A549 (cell line): ENCODE measurements around the gene TMEFF2. TPM values are rescaled to one million over a fixed set of nuclear protein-coding genes. Genes with fewer than 3 reads are reported as not detected.

Experiments used
- ATAC-seq, 2 experiments: fragments of 200-7000 bp in 1 of 2; fragments of >200 bp in 1 of 2; cut with Nextera tagmentation in 1 of 2; cut with Tn5 transposase in 1 of 2; 3 replicates each; pipeline versions ENCODE4 v1.8.0 to v1.9.1; 2018 to 2020; ENCODE audit warnings: mild to moderate bottlenecking in 1 of 2, moderate library complexity in 1 of 2
- CTCF ChIA-PET: fragments of 300-600 bp; sonication (Branson Sonifier 250); formaldehyde crosslinking; extraction: SDS; loops from one replicate; lab custom pipeline; 2021; ENCODE audit warnings: antibody characterized with exemption, inconsistent platforms; lab: Yijun Ruan, JAX
- POLR2A ChIA-PET: fragments of 350-600 bp; formaldehyde crosslinking; extraction: SDS; loops from one replicate; lab custom pipeline; 2021; ENCODE audit warnings: antibody characterized with exemption, inconsistent platforms; lab: Yijun Ruan, JAX
- DNase-seq, 2 experiments: peaks; one replicate each; pipeline versions ENCODE4 v3.0.0 to v3.0.0-alpha.2; 2011 to 2016; ENCODE audit warnings: low read depth in 1 of 2, low spot score in 1 of 2
- FAIRE-seq: peaks from 2 replicates; lab custom pipeline; 2011; peaks lifted over from hg19 to GRCh38; lab: Jason Lieb, UNC
- H3K27ac ChIP-seq, 2 experiments: fragments of >200 bp; sonication (Bioruptor Twin); formaldehyde crosslinking; 3 replicates each; pipeline ENCODE4 v1.5.1; 2016 to 2017
- H3K4me1 ChIP-seq: fragments of >200 bp; sonication (Bioruptor Twin); formaldehyde crosslinking; 3 replicates; pipeline ENCODE4 v1.6.1; 2016
- H3K4me2 ChIP-seq: fragments of >200 bp; sonication (Bioruptor Twin); formaldehyde crosslinking; 3 replicates; pipeline ENCODE4 v1.6.1; 2016
- H3K4me3 ChIP-seq: fragments of >200 bp; sonication (Bioruptor Twin); formaldehyde crosslinking; 3 replicates; pipeline ENCODE4 v1.5.1; 2016
- H3K9me3 ChIP-seq: fragments of >200 bp; sonication (Bioruptor Twin); formaldehyde crosslinking; 3 replicates; pipeline ENCODE4 v1.6.1; 2016
- CHD4 ChIP-seq: fragments of 200-600 bp; sonication (generic); IDR thresholded peaks from 2 replicates; pipeline ENCODE4 v1.6.1; 2016; ENCODE audit warnings: antibody characterized with exemption, mild to moderate bottlenecking, borderline replicate concordance
- E2F6 ChIP-seq: IDR thresholded peaks from 2 replicates; pipeline ENCODE4 v1.6.1; 2012; ENCODE audit warnings: low read depth, borderline replicate concordance
- EHF ChIP-seq: fragments of 250-450 bp; sonication (Bioruptor Pico); IDR thresholded peaks from 2 replicates; pipeline ENCODE4 v1.5.0; 2020; ENCODE audit warnings: mild to moderate bottlenecking
- FOSB ChIP-seq: fragments of 250-450 bp; sonication (Bioruptor Pico); IDR thresholded peaks from 2 replicates; pipeline ENCODE4 v1.5.0; 2020; ENCODE audit warnings: mild to moderate bottlenecking, moderate library complexity
- FOSL2 ChIP-seq, 2 experiments: fragments of 450-650 bp in 1 of 2; fragments of >200 bp in 1 of 2; sonication (Bioruptor Twin) in 1 of 2; formaldehyde crosslinking; IDR thresholded peaks; 2 replicates each; pipeline versions ENCODE4 v1.5.0 to v1.6.1; 2016 to 2020; ENCODE audit warnings: mild to moderate bottlenecking in 1 of 2, moderate library complexity in 1 of 2
- HDAC2 ChIP-seq: fragments of 200-600 bp; sonication (generic); IDR thresholded peaks from 2 replicates; pipeline ENCODE4 v1.6.1; 2016
- HES2 ChIP-seq: fragments of >200 bp; sonication (Bioruptor Twin); formaldehyde crosslinking; IDR thresholded peaks from 2 replicates; pipeline ENCODE4 v1.6.1; 2016
- HEYL ChIP-seq: fragments of 250-450 bp; sonication (Bioruptor Pico); IDR thresholded peaks from 2 replicates; pipeline ENCODE4 v1.8.0; 2021; ENCODE audit warnings: mild to moderate bottlenecking, moderate library complexity
- HMGXB4 ChIP-seq: fragments of 250-450 bp; sonication (Bioruptor Pico); IDR thresholded peaks from 2 replicates; pipeline ENCODE4 v1.5.0; 2021; ENCODE audit warnings: mild to moderate bottlenecking, moderate library complexity, borderline replicate concordance
- HOXB5 ChIP-seq: fragments of 250-450 bp; sonication (Bioruptor Pico); IDR thresholded peaks from 2 replicates; pipeline ENCODE4 v1.5.0; 2020; ENCODE audit warnings: mild to moderate bottlenecking, moderate library complexity
- JUN ChIP-seq, 2 experiments: fragments of >200 bp; sonication (Bioruptor Twin); formaldehyde crosslinking; IDR thresholded peaks; 2 replicates in 1 of 2; 3 replicates in 1 of 2; pipeline ENCODE4 v1.6.1; 2016 to 2017
- JUNB ChIP-seq: fragments of >200 bp; sonication (Bioruptor Twin); formaldehyde crosslinking; IDR thresholded peaks from 2 replicates; pipeline ENCODE4 v1.6.1; 2016
- KDM1A ChIP-seq: fragments of 200-600 bp; sonication (generic); IDR thresholded peaks from 2 replicates; pipeline ENCODE4 v1.6.1; 2016; ENCODE audit warnings: low read depth, mild to moderate bottlenecking
- MAFK ChIP-seq: fragments of 450-650 bp; IDR thresholded peaks from 2 replicates; pipeline ENCODE4 v1.6.1; 2014; ENCODE audit not compliant: partially characterized antibody
- MAX ChIP-seq: IDR thresholded peaks from 2 replicates; pipeline ENCODE4 v1.6.1; 2012
- NPAS2 ChIP-seq: fragments of 250-450 bp; sonication (Bioruptor Pico); IDR thresholded peaks from 2 replicates; pipeline ENCODE4 v1.8.0; 2022; ENCODE audit warnings: mild to moderate bottlenecking, moderate library complexity, borderline replicate concordance
- POLR2A ChIP-seq: IDR thresholded peaks from 2 replicates; pipeline ENCODE4 v1.6.1; 2012; ENCODE audit warnings: mild to moderate bottlenecking, low read length
- RNF2 ChIP-seq: fragments of 200-600 bp; sonication (generic); IDR thresholded peaks from 2 replicates; pipeline ENCODE4 v1.6.1; 2016; ENCODE audit warnings: low read depth, mild to moderate bottlenecking, antibody characterized with exemption, moderate library complexity, borderline replicate concordance
- SMC3 ChIP-seq: fragments of >200 bp; sonication (Bioruptor Twin); formaldehyde crosslinking; IDR thresholded peaks from 3 replicates; pipeline ENCODE4 v1.6.1; 2018; ENCODE audit warnings: inconsistent platforms
- TFCP2L1 ChIP-seq: fragments of 250-450 bp; sonication (Bioruptor Pico); IDR thresholded peaks from 2 replicates; pipeline ENCODE4 v1.5.0; 2021; ENCODE audit warnings: mild to moderate bottlenecking
- ZFP36 ChIP-seq: fragments of 450-650 bp; IDR thresholded peaks from 2 replicates; pipeline ENCODE4 v1.6.1; 2014; ENCODE audit warnings: borderline replicate concordance; ENCODE audit not compliant: partially characterized antibody
- ZSCAN20 ChIP-seq: fragments of 250-450 bp; sonication (Bioruptor Pico); IDR thresholded peaks from 2 replicates; pipeline ENCODE4 v1.8.0; 2022; ENCODE audit warnings: mild to moderate bottlenecking, moderate library complexity
- WGBS: methylation state at CpG from one replicate; pipeline ENCODE4 v1.1.6; 2017; ENCODE audit errors: missing lambda C conversion rate; 5-methylcytosine and 5-hydroxymethylcytosine counted together
- polyA plus RNA-seq, 4 experiments: library from polyadenylated mRNA; depleted of rRNA in 3 of 4; stranded (reverse); fragments of >200 nt; fragmentation: RNase III in 1 of 4; extraction: RNeasy Plus Mini Kit Qiagen cat#74134 plus additional on column Dnase treatment in 1 of 4; gene quantifications; 2 replicates in 3 of 4; 3 replicates in 1 of 4; pipeline ENCODE4 v1.2.3, GENCODE V29; 2011 to 2017
- TF ChIP-seq, protein P1 (sequence below): IDR thresholded peaks from 2 replicates; pipeline ENCODE4 v1.6.1; 2012

The TMEFF2 gene
- polyA plus RNA-seq, 2 of the 4 experiments (the other 2 are of a cell fraction) = 0.30 to 0.46 TPM

- H3K27ac ChIP-seq = no peak overlapping the region
- H3K4me1 ChIP-seq = 0 out of 3 replicates have a peak, but pooled peaks cover 5% of the 10 kb centered on the region
- no peak for FAIRE-seq
- CTCF ChIA-PET = no interaction called here
- WGBS = 84% methylated on average over 3 of the region's 3 CpGs
- POLR2A ChIA-PET = no interaction called here
- TF ChIP-seq FOSL2 (IDR thresholded peaks at IDR 0.05) (no peak), FOSL2 (CRISPR knock-in tag; IDR thresholded peaks at IDR 0.05) (no peak), FOSB (no peak), HMGXB4 (CRISPR knock-in tag) (no peak), NPAS2 (CRISPR knock-in tag) (no peak), RNF2 (no peak), ZFP36 (no peak), ZSCAN20 (no peak), HDAC2 (no peak), MAFK (no peak), HEYL (CRISPR knock-in tag) (no peak)
- no peak overlapping the region for H3K4me3 ChIP-seq
- no peak overlapping the region for H3K4me2 ChIP-seq
- no peaks in the 10 kb centered on the region for H3K9me3 ChIP-seq
- DNase-seq = no peak
- ATAC-seq = no peak
These were observed 259.5 kb downstream of the TMEFF2 start for GRCh38 chr2:191935247-191935646.

DNA sequence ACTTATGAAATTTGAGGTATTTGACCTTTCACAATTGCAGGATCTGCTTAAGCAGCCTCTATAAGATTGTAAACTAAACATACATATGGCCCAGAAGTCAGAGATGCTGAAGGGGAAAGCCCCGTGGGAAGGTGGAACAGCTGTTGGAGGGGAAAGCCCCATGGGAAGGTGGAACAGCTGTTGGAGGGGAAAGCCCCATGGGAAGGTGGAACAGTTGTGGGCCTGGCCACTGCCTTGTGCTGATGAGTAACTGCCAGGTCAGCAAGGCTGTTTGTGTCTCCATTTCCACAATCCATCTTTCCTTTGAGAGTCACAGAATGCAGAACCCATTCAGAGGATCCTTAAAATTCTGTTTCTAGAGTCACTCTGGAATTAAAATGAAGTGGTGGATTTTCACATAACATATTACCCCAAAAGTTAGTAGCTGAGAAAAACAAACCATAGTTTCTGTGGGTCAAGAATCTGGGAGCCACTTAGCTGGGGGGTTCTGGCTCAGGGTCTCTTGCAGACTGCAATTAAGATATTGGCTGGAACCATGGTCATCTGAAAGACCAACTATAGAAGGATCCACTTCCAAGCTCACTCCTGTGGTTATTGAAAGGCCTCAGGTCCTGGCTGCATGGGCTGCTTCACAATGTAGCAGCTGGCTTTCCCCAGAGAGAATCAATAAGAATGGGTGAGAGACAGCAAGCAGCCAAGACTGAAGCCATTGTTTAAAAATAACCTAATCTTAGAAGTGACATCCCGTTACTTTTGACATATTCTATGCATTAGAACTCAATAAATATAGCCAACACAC lies 261.2 kb downstream of the TMEFF2 start:
- TF ChIP-seq SMC3 (no peak), EHF (no peak), RNF2 (no peak), MAFK (peak; percentile 5), POLR2A (no peak), MAX (no peak), TFCP2L1 (CRISPR knock-in tag) (no peak), JUNB (no peak)
- no peak overlapping the region for H3K27ac ChIP-seq
- H3K4me3 ChIP-seq = no peak overlapping the region
- POLR2A ChIA-PET = no interaction called here
- WGBS = 78% methylated on average over 2 of the region's 2 CpGs
- H3K9me3 ChIP-seq = no peaks in the 10 kb centered on the region
- FAIRE-seq = no peak
- H3K4me2 ChIP-seq = no peak overlapping the region
- 0 out of 3 replicates have a peak, but pooled peaks cover 5% of the 10 kb centered on the region for H3K4me1 ChIP-seq
- CTCF ChIA-PET = interaction anchor here (0.8 kb wide), 2 partner anchors 10 to 37 kb away, joined by 3 read pairs; no protein-coding TSS in a partner anchor
- no peak for ATAC-seq
- DNase-seq = no peak

DNA sequence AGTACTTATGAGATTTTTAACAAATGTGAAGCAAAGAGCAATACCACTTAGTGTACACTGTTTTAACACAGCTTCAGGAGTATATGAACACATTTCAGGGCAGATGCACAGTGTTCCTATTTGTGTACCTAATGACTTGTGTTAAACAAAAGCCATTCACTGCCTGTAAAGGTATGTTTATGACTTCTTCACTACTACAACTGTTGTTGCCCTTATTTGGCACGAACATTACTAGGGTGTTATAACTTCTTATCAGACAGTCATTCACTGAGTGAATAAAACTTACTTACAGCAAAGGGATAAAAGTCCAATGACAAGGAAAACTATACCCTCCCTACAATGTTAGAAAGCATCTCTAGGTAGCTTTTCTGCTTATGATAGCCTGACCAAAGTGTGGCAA lies 262.4 kb downstream of the TMEFF2 start:
- FAIRE-seq = no peak
- H3K4me1 ChIP-seq = peaks cover 14% of the 10 kb centered on the region

More for the DNA sequence above, 262.4 kb downstream of the TMEFF2 start:
- ChIA-PET CTCF (no interaction called here), POLR2A (no interaction called here)
- TF ChIP-seq HOXB5 (no peak), HES2 (no peak), CHD4 (no peak), JUN (IDR thresholded peaks at IDR 0.05) (no peak), E2F6 (no peak), RNF2 (no peak), JUNB (no peak), MAFK (no peak), KDM1A (no peak)
- TF ChIP-seq, protein P1, sequence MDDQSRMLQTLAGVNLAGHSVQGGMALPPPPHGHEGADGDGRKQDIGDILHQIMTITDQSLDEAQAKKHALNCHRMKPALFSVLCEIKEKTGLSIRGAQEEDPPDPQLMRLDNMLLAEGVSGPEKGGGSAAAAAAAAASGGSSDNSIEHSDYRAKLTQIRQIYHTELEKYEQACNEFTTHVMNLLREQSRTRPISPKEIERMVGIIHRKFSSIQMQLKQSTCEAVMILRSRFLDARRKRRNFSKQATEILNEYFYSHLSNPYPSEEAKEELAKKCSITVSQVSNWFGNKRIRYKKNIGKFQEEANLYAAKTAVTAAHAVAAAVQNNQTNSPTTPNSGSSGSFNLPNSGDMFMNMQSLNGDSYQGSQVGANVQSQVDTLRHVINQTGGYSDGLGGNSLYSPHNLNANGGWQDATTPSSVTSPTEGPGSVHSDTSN = no peak
- Histone ChIP-seq H3K9me3 (no peaks in the 10 kb centered on the region), H3K4me2 (no peak overlapping the region), H3K27ac (no peak overlapping the region), H3K4me3 (no peak overlapping the region)
- DNase-seq (no peak), ATAC-seq (no peak)
- WGBS = 62% methylated on average over 1 of the region's 1 CpG
